Natural killer cell (primary cell): ENCODE data around the gene FIG4. TPM values are rescaled to one million over a fixed set of nuclear protein-coding genes. Genes with fewer than 3 reads are reported as not detected.

Experiments
- ATAC-seq, 3 donors: fragments of 150-1000 bp in 2 of 3; fragments of 200-7000 bp in 1 of 3; cut with Tn5 transposase; 1 replicate in 1 of 3; 2 replicates in 2 of 3; pipeline ENCODE4 v1.10.0; 2021; ENCODE audit warnings: mild to moderate bottlenecking in 2 of 3, moderate library complexity in 2 of 3
- DNase-seq, 2 donors: peaks; one replicate each; pipeline versions ENCODE4 v3.0.0 to v3.0.0-alpha.2; 2013 to 2021; ENCODE audit warnings: mixed read lengths in 1 of 2
- H3K27ac ChIP-seq: one replicate; pipeline ENCODE4 v1.5.1; 2013; ENCODE audit warnings: mild to moderate bottlenecking, low read length
- H3K27me3 ChIP-seq: one replicate; pipeline ENCODE4 v1.6.1; 2013; ENCODE audit warnings: low read length; ENCODE audit not compliant: control insufficient read depth, insufficient read depth
- H3K36me3 ChIP-seq: one replicate; pipeline ENCODE4 v1.6.1; 2013; ENCODE audit warnings: low read length; ENCODE audit not compliant: control insufficient read depth, insufficient read depth
- H3K4me1 ChIP-seq: one replicate; pipeline ENCODE4 v1.6.1; 2013; ENCODE audit warnings: low read length; ENCODE audit not compliant: control insufficient read depth, insufficient read depth
- H3K4me3 ChIP-seq: one replicate; pipeline ENCODE4 v1.5.1; 2013; ENCODE audit warnings: low read length
- H3K9me3 ChIP-seq: one replicate; pipeline ENCODE4 v1.6.1; 2013; ENCODE audit warnings: low read length; ENCODE audit not compliant: control insufficient read depth, insufficient read depth
- H3K27ac Mint-ChIP-seq, 2 donors: one replicate each; pipeline ENCODE4 v1.8.0; 2022; ENCODE audit warnings: mild to moderate bottlenecking in 2 of 2, mixed read lengths in 2 of 2, moderate library complexity in 1 of 2
- H3K27me3 Mint-ChIP-seq, 2 donors: one replicate each; pipeline ENCODE4 v1.8.0; 2022; ENCODE audit warnings: low read depth in 2 of 2, mixed read lengths in 2 of 2
- H3K36me3 Mint-ChIP-seq: one replicate; pipeline ENCODE4 v1.8.0; 2022; ENCODE audit warnings: mixed read lengths
- H3K4me1 Mint-ChIP-seq, 2 donors: one replicate each; pipeline ENCODE4 v1.8.0; 2022; ENCODE audit warnings: mixed read lengths in 2 of 2
- H3K4me3 Mint-ChIP-seq: one replicate; pipeline ENCODE4 v1.8.0; 2022; ENCODE audit warnings: mild to moderate bottlenecking, moderate library complexity, mixed read lengths
- H3K9me3 Mint-ChIP-seq, 2 donors: one replicate each; pipeline ENCODE4 v1.8.0; 2022; ENCODE audit warnings: mixed read lengths in 2 of 2
- CTCF ChIP-seq: fragments of 200-600 bp; IDR thresholded peaks from one replicate; pipeline ENCODE4 v1.8.0; 2022; ENCODE audit warnings: antibody characterized with exemption
- WGBS: methylation state at CpG from one replicate; pipeline ENCODE4 v1.1.7; 2013; ENCODE audit warnings: missing lambda C conversion rate; ENCODE audit not compliant: insufficient coverage; 5-methylcytosine and 5-hydroxymethylcytosine counted together
- intact Hi-C: fragments of 100-400 bp; cut with micrococcal nuclease; formaldehyde crosslinking; loops from one replicate; pipeline ENCODE4 v1.14.2; 2022
- total RNA-seq, 4 donors: library from RNA; stranded (reverse); fragments of 120-200 nt in 1 of 4; gene quantifications; one replicate each; pipeline versions ENCODE4 v1.2.3 to v1.2.4, GENCODE V29; 2013 to 2022

Gene FIG4
- total RNA-seq, 3 donors from 2014 or later (not counting 1 experiment from before 2014, with no cell fraction given), result 15.7 to 38.5 (median 20.7) TPM

GRCh38 chr6:109795994-109796555, 105.0 kb downstream of the FIG4 start:
- H3K9me3 ChIP-seq, result no peaks in the 10 kb centered on the region
- H3K4me1 Mint-ChIP-seq, result no peaks in the 10 kb centered on the region
- no peaks in the 10 kb centered on the region for H3K9me3 Mint-ChIP-seq
- TF ChIP-seq CTCF, result no peak
- H3K27ac Mint-ChIP-seq, result no peak overlapping the region
- H3K4me1 ChIP-seq, result no peaks in the 10 kb centered on the region
- 57% methylated on average over 4 of the region's 4 CpGs for WGBS
- H3K4me3 Mint-ChIP-seq, result no peak overlapping the region
- no peaks in the 10 kb centered on the region for H3K27me3 ChIP-seq
- DNase-seq (no peak), ATAC-seq (no peak)
- H3K36me3 ChIP-seq, result peaks cover 37% of the 10 kb centered on the region
- intact Hi-C loops, result no loop called here
- no peaks in the 10 kb centered on the region for H3K36me3 Mint-ChIP-seq
- no peak overlapping the region for H3K4me3 ChIP-seq
- no peak overlapping the region for H3K27ac ChIP-seq
- H3K27me3 Mint-ChIP-seq, result no peaks in the 10 kb centered on the region

GRCh38 chr6:109799129-109799528, 108.0 kb downstream of the FIG4 start:
- H3K9me3 Mint-ChIP-seq, result no peaks in the 10 kb centered on the region

GRCh38 chr6:109799664-109800063, 108.6 kb downstream of the FIG4 start:
- Histone ChIP-seq H3K27ac (no peak overlapping the region), H3K36me3 (peaks cover 29% of the 10 kb centered on the region), H3K4me1 (no peaks in the 10 kb centered on the region), H3K27me3 (no peaks in the 10 kb centered on the region), H3K4me3 (no peak overlapping the region), H3K9me3 (no peaks in the 10 kb centered on the region)
- Mint-ChIP-seq H3K27ac (no peak overlapping the region), H3K4me3 (no peak overlapping the region), H3K36me3 (peaks cover 9% of the 10 kb centered on the region), H3K9me3 (no peaks in the 10 kb centered on the region), H3K27me3 (no peaks in the 10 kb centered on the region), H3K4me1 (no peaks in the 10 kb centered on the region)
- TF ChIP-seq CTCF, result no peak
- ATAC-seq, result no peak
- no peak for DNase-seq
- WGBS, result 92% methylated on average over 2 of the region's 3 CpGs
- intact Hi-C loops, result no loop called here

More at GRCh38 chr6:109799129-109799528, 108.0 kb downstream of the FIG4 start:
- H3K4me3 Mint-ChIP-seq, result no peak overlapping the region
- H3K4me1 ChIP-seq, result no peaks in the 10 kb centered on the region
- WGBS, result 97% methylated on average over 3 of the region's 5 CpGs
- intact Hi-C loops, result no loop called here
- H3K27ac ChIP-seq, result no peak overlapping the region
- H3K4me3 ChIP-seq, result no peak overlapping the region
- peaks cover 31% of the 10 kb centered on the region for H3K36me3 ChIP-seq
- ATAC-seq (no peak), DNase-seq (no peak)
- no peak for TF ChIP-seq CTCF
- no peaks in the 10 kb centered on the region for H3K27me3 ChIP-seq
- H3K27me3 Mint-ChIP-seq, result no peaks in the 10 kb centered on the region
- H3K27ac Mint-ChIP-seq, result no peak overlapping the region
- H3K36me3 Mint-ChIP-seq, result peaks cover 9% of the 10 kb centered on the region
- no peaks in the 10 kb centered on the region for H3K9me3 ChIP-seq
- no peaks in the 10 kb centered on the region for H3K4me1 Mint-ChIP-seq

GRCh38 chr6:109800771-109801170, 109.7 kb downstream of the FIG4 start:
- DNase-seq, result no peak
- Histone ChIP-seq H3K4me1 (no peaks in the 10 kb centered on the region), H3K4me3 (no peak overlapping the region), H3K27me3 (no peaks in the 10 kb centered on the region), H3K27ac (no peak overlapping the region), H3K9me3 (no peaks in the 10 kb centered on the region), H3K36me3 (peaks cover 32% of the 10 kb centered on the region)
- no peak for ATAC-seq
- Mint-ChIP-seq H3K27ac (no peak overlapping the region), H3K27me3 (no peaks in the 10 kb centered on the region), H3K4me1 (no peaks in the 10 kb centered on the region), H3K4me3 (no peak overlapping the region), H3K36me3 (peaks cover 9% of the 10 kb centered on the region), H3K9me3 (no peaks in the 10 kb centered on the region)
- no peak for TF ChIP-seq CTCF
- WGBS, result no CpG with 5 or more reads among the region's 2 CpGs
- intact Hi-C loops, result no loop called here
